Measurements from ENCODE around the gene IL2RG.

DNA sequence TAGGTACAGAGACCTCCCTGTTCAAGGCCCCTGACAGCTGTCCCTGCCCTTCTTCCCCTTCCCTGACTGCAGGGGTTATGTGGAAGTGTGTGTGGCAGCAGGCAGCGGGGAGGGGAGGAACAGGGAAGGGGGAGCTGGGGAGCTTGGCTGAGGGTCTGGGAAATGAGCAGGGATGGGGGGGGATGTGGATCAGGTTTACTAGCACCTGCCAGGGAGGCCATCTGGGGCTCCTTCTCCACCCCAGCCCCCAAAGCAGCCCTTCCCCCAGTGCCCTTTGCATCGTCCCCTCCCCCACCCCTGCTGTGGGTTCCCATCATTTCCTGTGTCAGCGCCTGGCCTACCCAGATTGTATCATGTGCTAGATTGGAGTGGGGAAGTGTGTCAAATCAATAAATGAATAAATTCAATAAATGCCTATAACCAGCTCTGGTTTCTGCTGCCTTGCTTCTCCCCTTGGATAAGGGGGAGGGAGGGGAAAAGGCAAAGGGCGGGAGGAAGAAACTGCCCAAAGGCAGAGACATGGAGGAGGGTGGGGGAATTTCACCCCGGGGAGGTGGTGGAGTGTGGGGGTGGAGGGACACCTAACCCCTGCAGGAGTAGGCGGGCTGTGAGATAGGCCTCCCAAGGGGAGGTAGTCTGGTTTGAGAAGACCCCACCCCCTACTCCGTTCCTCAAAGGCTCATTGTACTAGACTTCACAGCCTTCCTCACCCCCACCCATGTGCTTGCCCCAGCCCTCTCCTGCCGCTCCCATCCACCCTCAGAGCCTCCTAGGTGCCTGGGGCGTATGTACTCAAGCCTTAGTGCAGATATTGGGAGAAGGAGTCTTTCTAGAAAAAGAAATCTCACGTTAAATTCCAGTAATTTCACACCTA, 8.0 kb downstream of the IL2RG start:
- TF ChIP-seq, protein P1, sequence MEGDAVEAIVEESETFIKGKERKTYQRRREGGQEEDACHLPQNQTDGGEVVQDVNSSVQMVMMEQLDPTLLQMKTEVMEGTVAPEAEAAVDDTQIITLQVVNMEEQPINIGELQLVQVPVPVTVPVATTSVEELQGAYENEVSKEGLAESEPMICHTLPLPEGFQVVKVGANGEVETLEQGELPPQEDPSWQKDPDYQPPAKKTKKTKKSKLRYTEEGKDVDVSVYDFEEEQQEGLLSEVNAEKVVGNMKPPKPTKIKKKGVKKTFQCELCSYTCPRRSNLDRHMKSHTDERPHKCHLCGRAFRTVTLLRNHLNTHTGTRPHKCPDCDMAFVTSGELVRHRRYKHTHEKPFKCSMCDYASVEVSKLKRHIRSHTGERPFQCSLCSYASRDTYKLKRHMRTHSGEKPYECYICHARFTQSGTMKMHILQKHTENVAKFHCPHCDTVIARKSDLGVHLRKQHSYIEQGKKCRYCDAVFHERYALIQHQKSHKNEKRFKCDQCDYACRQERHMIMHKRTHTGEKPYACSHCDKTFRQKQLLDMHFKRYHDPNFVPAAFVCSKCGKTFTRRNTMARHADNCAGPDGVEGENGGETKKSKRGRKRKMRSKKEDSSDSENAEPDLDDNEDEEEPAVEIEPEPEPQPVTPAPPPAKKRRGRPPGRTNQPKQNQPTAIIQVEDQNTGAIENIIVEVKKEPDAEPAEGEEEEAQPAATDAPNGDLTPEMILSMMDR (conservative IDR thresholded peaks at IDR 0.05; ENCODE audit: low read depth, low read length) = no peak
- no peak for TF ChIP-seq EZH2phosphoT487 (IDR thresholded peaks at IDR 0.05; ENCODE audit: borderline replicate concordance, low read length)
- no peak for TF ChIP-seq EZH2 (IDR thresholded peaks at IDR 0.05; ENCODE audit: low read length, unreplicated experiment)
